PC-9 (cell line): ENCODE data around the gene NOTO. TPM values are rescaled to one million over a fixed set of nuclear protein-coding genes. Genes with fewer than 3 reads are reported as not detected.

Experiments
- BruUV-seq: library from RNA; stranded (reverse); fragments of 400-500 nt; replicated peaks from 2 replicates; lab custom pipeline; 2021; lab: Mats Ljungman, UMichigan
- CTCF ChIA-PET: fragments of 300-600 bp; sonication (Branson Sonifier 250); formaldehyde crosslinking; loops from one replicate; lab custom pipeline; 2022; ENCODE audit warnings: antibody characterized with exemption; lab: Charles Lee
- POLR2A ChIA-PET: fragments of 300-600 bp; sonication (Branson Sonifier 250); formaldehyde crosslinking; loops from one replicate; lab custom pipeline; 2022; ENCODE audit warnings: antibody characterized with exemption; ENCODE audit not compliant: unreplicated experiment; lab: Charles Lee
- DNase-seq, 2 experiments: peaks; one replicate each; pipeline versions ENCODE4 v3.0.0 to v3.0.0-alpha.2; 2015 to 2022; ENCODE audit warnings: mixed read lengths in 1 of 2
- H2AFZ ChIP-seq: fragments of 200-600 bp; sonication (generic); 2 replicates; pipeline ENCODE4 v1.8.1; 2017; ENCODE audit warnings: antibody characterized with exemption
- H3F3A ChIP-seq: fragments of 200-600 bp; sonication (generic); 2 replicates; pipeline ENCODE4 v1.8.1; 2017; ENCODE audit warnings: antibody characterized with exemption, mild to moderate bottlenecking, low read depth; ENCODE audit not compliant: insufficient read depth
- H3K27ac ChIP-seq: fragments of 200-600 bp; sonication (generic); 2 replicates; pipeline ENCODE4 v1.6.1; 2016; ENCODE audit warnings: mixed run types
- H3K27me3 ChIP-seq: fragments of 200-600 bp; sonication (generic); 2 replicates; pipeline ENCODE4 v1.6.1; 2016; ENCODE audit warnings: low read depth, mixed run types; ENCODE audit not compliant: insufficient read depth
- H3K36me3 ChIP-seq: fragments of 200-600 bp; sonication (generic); 2 replicates; pipeline ENCODE4 v1.6.1; 2016; ENCODE audit warnings: low read depth, mixed run types
- H3K4me1 ChIP-seq: fragments of 200-600 bp; sonication (generic); replicated peaks from 2 replicates; pipeline ENCODE4 v1.6.1; 2016; ENCODE audit warnings: mixed run types; ENCODE audit not compliant: insufficient read depth
- H3K4me2 ChIP-seq: fragments of 200-600 bp; sonication (generic); 2 replicates; pipeline ENCODE4 v1.6.1; 2017; ENCODE audit warnings: mixed run types
- H3K4me3 ChIP-seq: fragments of 200-600 bp; sonication (generic); 2 replicates; pipeline ENCODE4 v1.6.1; 2016; ENCODE audit warnings: mixed run types
- H3K79me2 ChIP-seq: fragments of 200-600 bp; sonication (generic); 2 replicates; pipeline ENCODE4 v1.6.1; 2017; ENCODE audit warnings: low read depth, mixed run types
- H3K9me2 ChIP-seq: fragments of 200-600 bp; sonication (generic); 2 replicates; pipeline ENCODE4 v1.8.1; 2017; ENCODE audit warnings: mild to moderate bottlenecking; ENCODE audit not compliant: insufficient read depth
- H3K9me3 ChIP-seq: fragments of 200-600 bp; sonication (generic); 2 replicates; pipeline ENCODE4 v1.8.1; 2016; ENCODE audit warnings: low read depth; ENCODE audit not compliant: insufficient read depth
- H4K20me1 ChIP-seq: fragments of 200-600 bp; sonication (generic); 2 replicates; pipeline ENCODE4 v1.8.1; 2017; ENCODE audit not compliant: insufficient read depth
- EZH2 ChIP-seq: fragments of 200-600 bp; sonication (generic); IDR thresholded peaks from 2 replicates; pipeline ENCODE4 v1.8.0; 2017; ENCODE audit warnings: antibody characterized with exemption, low read depth
- intact Hi-C: fragments of 100-400 bp; cut with micrococcal nuclease; formaldehyde crosslinking; loops from one replicate; pipeline ENCODE4 v1.10.0; 2022; ENCODE audit not compliant: unreplicated experiment
- total RNA-seq: library from RNA; stranded (reverse); gene quantifications from 2 replicates; pipeline ENCODE4 v1.2.3, GENCODE V29; 2021
- TF ChIP-seq, protein P1 (sequence below): fragments of 200-600 bp; sonication (generic); conservative IDR thresholded peaks from 2 replicates; pipeline ENCODE4 v1.6.1; 2017; ENCODE audit warnings: mixed run types, antibody characterized with exemption, mild to moderate bottlenecking, moderate library complexity

The NOTO gene
- total RNA-seq, 1 experiment from 2014 or later = not detected

DNA sequence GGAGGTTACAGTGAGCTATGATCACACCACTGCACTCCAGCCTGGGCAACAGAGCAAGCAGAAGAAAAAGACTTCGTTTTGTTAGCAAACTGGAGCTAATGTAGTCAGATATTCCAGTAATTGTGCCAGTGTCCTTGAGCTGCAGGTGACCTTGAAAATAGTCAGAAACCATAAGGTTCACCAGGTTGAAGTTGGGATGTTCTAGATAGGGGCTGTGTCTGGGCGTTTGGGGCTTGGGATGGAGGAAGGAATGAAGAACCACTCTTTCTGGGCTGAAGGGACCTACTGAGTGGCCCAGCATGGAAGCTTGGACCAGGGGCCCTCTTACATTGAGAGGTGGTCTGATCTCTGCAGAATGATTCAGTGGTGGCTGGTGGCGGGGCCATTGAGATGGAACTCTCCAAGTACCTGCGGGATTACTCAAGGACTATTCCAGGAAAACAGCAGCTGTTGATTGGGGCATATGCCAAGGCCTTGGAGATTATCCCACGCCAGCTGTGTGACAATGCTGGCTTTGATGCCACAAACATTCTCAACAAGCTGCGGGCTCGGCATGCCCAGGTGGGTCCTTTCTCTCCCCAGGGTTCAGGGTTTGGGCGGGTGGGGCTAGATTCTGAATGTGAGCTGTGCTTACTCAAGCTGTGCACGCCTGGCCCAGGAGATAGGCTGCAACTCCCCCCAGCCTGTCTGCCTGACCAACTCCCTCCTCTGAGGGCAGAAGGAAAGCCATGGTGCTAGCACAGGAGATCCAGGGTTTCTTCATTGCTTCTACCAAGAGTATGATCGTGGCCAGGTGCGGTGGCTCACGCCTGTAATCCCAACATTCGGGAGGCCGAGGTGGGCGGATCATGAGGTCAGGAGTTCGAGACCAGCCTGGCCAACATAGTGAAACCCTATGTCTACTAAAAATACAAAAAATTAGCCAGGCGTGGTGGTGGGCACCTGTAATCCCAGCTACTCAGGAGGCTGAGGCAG, 48.8 kb downstream of the NOTO start:
- H4K20me1 ChIP-seq = peaks cover 41% of the 10 kb centered on the region
- H3K9me3 ChIP-seq = no peaks in the 10 kb centered on the region
- no peaks in the 10 kb centered on the region for H3K9me2 ChIP-seq
- intact Hi-C loops = no loop called here
- H3K4me1 ChIP-seq = no peaks in the 10 kb centered on the region; the same call in 1 of the 2 replicates
- H3F3A ChIP-seq = peaks cover 53% of the 10 kb centered on the region
- no peak overlapping the region for H3K4me3 ChIP-seq
- BruUV-seq = no TSS peak
- H3K27me3 ChIP-seq = no peaks in the 10 kb centered on the region
- TF ChIP-seq, protein P1, sequence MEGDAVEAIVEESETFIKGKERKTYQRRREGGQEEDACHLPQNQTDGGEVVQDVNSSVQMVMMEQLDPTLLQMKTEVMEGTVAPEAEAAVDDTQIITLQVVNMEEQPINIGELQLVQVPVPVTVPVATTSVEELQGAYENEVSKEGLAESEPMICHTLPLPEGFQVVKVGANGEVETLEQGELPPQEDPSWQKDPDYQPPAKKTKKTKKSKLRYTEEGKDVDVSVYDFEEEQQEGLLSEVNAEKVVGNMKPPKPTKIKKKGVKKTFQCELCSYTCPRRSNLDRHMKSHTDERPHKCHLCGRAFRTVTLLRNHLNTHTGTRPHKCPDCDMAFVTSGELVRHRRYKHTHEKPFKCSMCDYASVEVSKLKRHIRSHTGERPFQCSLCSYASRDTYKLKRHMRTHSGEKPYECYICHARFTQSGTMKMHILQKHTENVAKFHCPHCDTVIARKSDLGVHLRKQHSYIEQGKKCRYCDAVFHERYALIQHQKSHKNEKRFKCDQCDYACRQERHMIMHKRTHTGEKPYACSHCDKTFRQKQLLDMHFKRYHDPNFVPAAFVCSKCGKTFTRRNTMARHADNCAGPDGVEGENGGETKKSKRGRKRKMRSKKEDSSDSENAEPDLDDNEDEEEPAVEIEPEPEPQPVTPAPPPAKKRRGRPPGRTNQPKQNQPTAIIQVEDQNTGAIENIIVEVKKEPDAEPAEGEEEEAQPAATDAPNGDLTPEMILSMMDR = no peak
- TF ChIP-seq EZH2 = no peak
- CTCF ChIA-PET = no interaction called here
- no peak overlapping the region for H3K4me2 ChIP-seq
- peak in 1 of 2 experiments; percentile 19 for DNase-seq
- H3K79me2 ChIP-seq = peaks cover 7% of the 10 kb centered on the region; the same call in 1 of the 2 replicates
- H2AFZ ChIP-seq = no peak overlapping the region
- H3K27ac ChIP-seq = no peak overlapping the region
- H3K36me3 ChIP-seq = peaks cover 60% of the 10 kb centered on the region
- POLR2A ChIA-PET = no interaction called here

DNA sequence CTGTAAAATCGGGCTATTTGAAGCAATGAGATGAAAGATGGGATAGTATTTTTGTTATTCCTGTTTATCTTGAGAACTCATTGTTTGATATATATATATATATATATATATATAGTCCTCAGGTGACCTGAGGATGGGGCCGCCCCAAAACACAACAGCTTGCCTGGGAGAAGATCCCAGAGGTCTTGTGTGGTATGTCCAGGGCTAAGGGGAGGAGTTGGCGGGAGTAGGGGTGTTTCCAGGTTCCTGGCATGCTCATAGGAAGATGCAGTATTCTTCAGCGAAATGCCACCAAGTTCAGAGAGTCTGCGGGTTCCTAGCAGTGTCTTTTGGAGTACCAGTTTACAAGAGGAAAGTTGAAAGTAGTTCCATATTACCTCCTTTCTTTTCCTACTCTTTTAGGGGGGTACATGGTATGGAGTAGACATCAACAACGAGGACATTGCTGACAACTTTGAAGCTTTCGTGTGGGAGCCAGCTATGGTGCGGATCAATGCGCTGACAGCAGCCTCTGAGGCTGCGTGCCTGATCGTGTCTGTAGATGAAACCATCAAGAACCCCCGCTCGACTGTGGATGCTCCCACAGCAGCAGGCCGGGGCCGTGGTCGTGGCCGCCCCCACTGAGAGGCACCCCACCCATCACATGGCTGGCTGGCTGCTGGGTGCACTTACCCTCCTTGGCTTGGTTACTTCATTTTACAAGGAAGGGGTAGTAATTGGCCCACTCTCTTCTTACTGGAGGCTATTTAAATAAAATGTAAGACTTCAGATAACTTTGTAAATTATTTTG, 50.1 kb downstream of the NOTO start:
- no peaks in the 10 kb centered on the region for H3K9me2 ChIP-seq
- no peak overlapping the region for H2AFZ ChIP-seq
- no peak overlapping the region for H3K4me2 ChIP-seq
- no peaks in the 10 kb centered on the region for H3K9me3 ChIP-seq
- peaks cover 56% of the 10 kb centered on the region for H3F3A ChIP-seq
- ChIA-PET CTCF (interaction anchor here (0.6 kb wide), 1 partner anchor 11 kb away, joined by 3 read pairs; no protein-coding TSS in a partner anchor), POLR2A (no interaction called here)
- H3K4me3 ChIP-seq = no peak overlapping the region
- 0 out of 2 replicates have a peak overlapping the region, but pooled peaks have one; percentile 32 for H3K27ac ChIP-seq
- H3K4me1 ChIP-seq = no peaks in the 10 kb centered on the region; the same call in 1 of the 2 replicates
- BruUV-seq = no TSS peak
- intact Hi-C loops = no loop called here
- H3K36me3 ChIP-seq = peaks cover 52% of the 10 kb centered on the region
- peaks cover 31% of the 10 kb centered on the region for H4K20me1 ChIP-seq
- H3K27me3 ChIP-seq = no peaks in the 10 kb centered on the region
- no peak for TF ChIP-seq EZH2
- TF ChIP-seq, protein P1 = no peak
- H3K79me2 ChIP-seq = no peaks in the 10 kb centered on the region; the same call in 1 of the 2 replicates
- DNase-seq = peak in 1 of 2 experiments; percentile 12

DNA sequence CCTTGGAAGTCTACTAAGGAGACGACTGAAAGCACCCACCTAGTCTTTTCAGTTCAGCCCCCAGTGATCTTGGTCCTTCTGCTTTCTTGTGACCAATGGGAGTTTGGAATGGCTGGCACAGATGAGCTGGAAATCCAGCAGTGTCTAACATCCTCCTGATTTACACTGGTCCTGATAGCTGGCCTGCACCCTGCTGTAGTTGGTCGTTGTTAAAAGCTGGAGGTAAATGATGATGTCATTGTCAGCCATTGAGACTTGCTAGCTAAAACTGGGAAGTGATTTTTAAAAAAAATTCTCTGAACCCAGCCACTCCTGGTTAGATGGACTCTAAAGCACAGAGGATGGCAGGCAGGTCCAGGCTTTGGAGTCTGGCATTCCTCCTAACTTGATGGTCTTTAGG, 51.0 kb downstream of the NOTO start:
- H2AFZ ChIP-seq = no peak overlapping the region
- no TSS peak for BruUV-seq
- no peak overlapping the region for H3K4me3 ChIP-seq
- H3K4me2 ChIP-seq = no peak overlapping the region
- no peaks in the 10 kb centered on the region for H3K9me2 ChIP-seq
- ChIA-PET POLR2A (no interaction called here), CTCF (interaction anchor here (0.6 kb wide), 1 partner anchor 952 kb away, joined by 3 read pairs; no protein-coding TSS in a partner anchor)
- peaks cover 42% of the 10 kb centered on the region for H3K36me3 ChIP-seq
- H3K27me3 ChIP-seq = no peaks in the 10 kb centered on the region
- DNase-seq = peak in 1 of 2 experiments; percentile 16
- H3K4me1 ChIP-seq = no peaks in the 10 kb centered on the region; the same call in 1 of the 2 replicates
- H3K79me2 ChIP-seq = no peaks in the 10 kb centered on the region
- peaks cover 21% of the 10 kb centered on the region for H4K20me1 ChIP-seq
- H3K27ac ChIP-seq = peak overlapping the region; percentile 32
- intact Hi-C loops = no loop called here
- H3K9me3 ChIP-seq = no peaks in the 10 kb centered on the region
- TF ChIP-seq, protein P1 = no peak
- TF ChIP-seq EZH2 = no peak
- peaks cover 56% of the 10 kb centered on the region for H3F3A ChIP-seq
